HG02571 (cell line): ENCODE measurements around the gene MATR3.
"Not testable (repeated sequence)": the region's sequence is repeated elsewhere in the genome, so short reads cannot be mapped to it uniquely, and the experiment has no call there.

Experiments used
- ATAC-seq: cut with Tn5 transposase; IDR thresholded peaks from one replicate; pipeline ENCODE4 v1.9.1; 2021; ENCODE audit warnings: mild to moderate bottlenecking, moderate library complexity; ENCODE audit not compliant: unreplicated experiment

Gene MATR3

DNA sequence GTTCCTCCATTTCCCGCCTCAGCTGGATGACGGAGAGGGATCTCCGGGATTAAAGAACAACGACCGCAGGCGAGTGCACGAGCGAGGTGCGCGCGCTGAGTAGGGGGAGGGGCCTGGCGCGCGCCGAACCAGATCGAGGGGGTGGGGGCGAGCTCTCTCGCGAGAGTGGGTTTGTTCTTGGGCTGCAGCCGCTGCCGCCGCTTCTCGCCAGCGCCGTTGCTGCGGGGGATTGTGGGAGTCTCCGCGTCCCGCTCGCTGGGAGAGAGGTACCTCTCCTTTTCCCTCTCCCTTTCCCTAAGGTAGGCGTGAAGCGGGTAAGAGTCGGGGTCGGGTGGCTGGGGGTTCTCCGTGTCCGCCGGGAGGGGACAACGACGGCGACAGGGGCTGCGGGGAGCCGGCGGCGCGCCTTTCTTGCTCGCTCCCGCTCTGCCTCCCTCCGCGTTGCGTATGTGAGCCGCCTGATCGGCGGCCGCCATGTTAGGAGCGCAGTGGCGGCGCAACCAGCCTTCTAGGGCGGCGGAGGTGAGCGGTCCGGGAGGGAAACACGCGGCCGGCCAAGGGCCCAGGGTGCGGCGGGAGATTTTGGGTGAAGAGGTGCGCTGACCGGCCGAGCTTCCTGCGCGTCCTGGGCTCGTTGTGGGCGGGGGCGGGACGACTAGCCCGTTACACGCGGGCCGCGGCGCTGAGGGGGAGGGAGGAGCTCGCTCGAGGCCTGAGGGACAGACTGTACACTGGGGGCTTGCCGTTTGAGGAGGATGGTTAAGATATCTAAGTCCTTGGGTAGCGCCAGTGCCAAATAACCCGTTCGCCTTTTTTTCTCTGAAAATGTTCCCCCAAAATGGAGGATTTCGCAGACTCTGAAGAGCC lies at the start of gene MATR3:
TSS of gene MATR3 (plus strand) at position 234 of the 867 bp plus-strand sequence. CDS start 13,676 bp downstream, outside the sequence.
- peak; percentile 69 for ATAC-seq

GRCh38 chr5:139245637-139246339 lies 47.8 kb upstream of the MATR3 start:
- no peak for ATAC-seq

- ATAC-seq, result no peak
Observed at GRCh38 chr5:139246394-139246793, 47.1 kb upstream of the MATR3 start.

DNA sequence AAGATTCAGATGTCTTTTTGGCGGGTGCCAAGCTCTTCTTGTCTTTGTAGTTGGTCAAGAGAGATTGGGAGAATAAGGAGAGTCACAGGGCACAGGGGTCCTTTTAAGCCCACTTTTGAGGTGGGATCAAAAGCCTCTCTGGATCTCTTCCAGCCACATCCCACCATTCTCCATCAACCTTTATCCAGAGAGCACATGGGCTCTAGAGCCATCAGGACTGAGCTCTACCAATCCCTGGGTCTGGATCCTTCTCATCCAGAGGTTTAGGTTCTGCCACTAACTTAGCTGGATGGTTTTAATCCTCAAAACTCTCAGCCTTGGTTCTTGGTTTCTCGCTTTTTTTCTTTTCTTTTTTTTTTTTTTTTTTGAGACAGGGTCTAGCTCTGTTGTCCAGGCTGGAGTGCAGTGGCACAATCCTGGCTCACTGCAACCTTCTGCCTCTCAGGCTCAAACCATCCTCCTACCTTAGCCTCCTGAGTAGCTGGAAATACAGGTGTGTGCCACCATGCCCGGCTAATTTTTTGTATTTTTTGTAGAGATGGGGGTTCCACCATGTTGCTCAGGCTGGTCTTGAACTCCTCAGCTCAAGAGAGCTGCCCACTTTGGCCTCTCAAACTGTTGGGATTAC lies 44.6 kb upstream of the MATR3 start:
- no peak for ATAC-seq

DNA sequence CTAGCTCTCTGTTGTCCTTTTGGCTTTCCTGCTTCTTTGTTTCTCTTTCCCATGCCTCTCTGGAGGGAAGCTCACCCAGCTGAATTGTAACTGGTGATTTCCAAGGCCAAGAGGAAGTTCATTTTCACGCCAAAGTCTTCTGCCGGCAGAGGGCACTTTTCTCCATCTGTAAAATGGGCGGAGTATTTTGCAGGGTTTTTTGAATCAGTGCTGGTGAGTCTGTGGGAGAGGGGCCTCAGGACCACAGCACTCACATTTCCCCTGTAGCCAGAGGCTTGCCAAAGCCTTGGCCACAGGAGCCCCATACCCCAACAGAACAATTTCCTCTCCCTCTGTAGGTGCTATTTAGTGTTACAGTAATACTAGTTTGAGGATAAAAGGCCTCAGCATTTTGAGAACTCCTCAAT lies 42.3 kb upstream of the MATR3 start:
- no peak for ATAC-seq

DNA sequence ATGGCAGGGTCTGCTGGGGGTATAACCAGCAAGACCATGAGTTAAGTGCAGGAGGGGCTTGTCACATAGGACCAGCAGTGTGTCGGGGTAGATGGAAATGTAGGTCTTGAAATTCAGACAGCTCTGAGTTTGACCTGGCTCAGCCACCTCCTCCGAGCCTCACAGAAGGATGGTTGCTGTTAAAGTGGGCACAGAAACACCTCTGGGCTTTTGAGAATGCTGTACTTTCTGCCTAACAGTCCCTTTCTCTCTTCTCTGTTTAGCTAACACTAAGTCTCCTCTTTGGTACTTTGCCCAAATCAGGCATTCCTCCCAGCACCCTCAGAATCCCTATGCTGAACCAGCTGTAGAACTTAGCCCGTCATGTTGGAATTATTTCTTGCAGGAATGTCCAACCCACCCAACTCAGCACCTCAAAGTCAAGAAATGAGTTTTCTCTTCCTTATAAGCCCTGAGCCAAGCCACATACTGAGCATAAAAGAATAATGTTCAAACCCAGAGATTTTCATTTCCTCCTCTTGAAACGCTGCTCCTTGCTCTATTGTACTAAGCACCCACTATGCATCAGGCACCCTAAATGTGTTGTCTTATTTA lies 41.7 kb upstream of the MATR3 start:
- ATAC-seq, result no peak

GRCh38 chr5:139253115-139253514 lies 40.4 kb upstream of the MATR3 start:
- no peak for ATAC-seq

DNA sequence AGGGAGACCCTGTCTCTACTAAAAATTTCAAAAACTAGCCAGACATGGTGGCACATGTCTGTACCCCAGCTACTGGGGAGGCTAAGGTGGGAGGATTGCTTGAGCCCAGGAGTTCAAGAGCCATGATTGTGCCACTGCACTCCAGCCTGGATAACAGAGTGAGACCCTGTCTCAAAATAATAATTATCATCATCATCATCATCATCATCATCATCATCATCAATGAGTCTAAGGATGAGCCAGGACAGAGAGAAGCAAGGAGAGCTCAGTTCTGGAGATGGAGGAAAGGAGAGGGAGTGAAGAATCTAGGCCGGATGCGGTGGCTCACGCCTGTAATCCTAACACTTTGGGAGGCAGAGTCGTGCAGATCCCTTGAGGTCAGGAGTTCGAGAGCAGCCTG lies 36.7 kb upstream of the MATR3 start:
- ATAC-seq, result no peak

DNA sequence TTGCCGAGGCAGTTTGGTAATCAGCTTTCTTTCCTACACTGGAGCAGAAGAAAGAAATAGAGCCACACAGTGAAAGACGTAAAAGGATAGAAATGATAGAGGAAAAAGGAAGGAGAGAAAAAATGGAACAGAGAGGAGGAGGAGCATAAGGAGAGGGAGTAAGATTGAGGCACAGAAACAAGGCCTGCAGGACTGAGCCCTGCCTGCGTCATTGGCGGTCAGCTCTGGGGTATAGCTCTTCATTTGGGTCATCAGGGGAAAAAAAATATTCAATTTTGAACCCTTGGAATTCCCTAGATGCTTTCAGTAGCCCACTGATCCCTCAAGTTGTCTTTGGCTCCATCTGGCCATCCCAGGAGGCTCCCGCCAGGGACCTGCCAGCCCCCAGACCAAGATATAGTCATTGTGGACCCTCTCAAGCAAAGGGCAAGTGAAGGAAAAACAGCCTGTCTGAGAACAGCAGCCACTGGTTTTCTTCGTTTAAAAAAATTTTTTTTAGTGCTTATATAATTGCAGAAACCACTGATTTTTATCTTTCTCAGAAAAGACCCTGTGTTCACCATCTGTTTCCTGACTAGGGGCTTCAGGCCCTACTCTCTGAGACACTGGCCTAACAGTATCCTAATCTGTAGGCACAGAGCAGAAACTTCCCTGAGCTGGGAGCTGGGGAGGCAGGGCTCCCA lies 31.3 kb upstream of the MATR3 start:
- ATAC-seq, result no peak

- ATAC-seq, result peak; percentile 66
Observed at GRCh38 chr5:139262742-139263445, 30.6 kb upstream of the MATR3 start.

GRCh38 chr5:139263536-139263935 lies 30.0 kb upstream of the MATR3 start:
- ATAC-seq, result no peak

GRCh38 chr5:139263946-139264345 lies 29.6 kb upstream of the MATR3 start:
- no peak for ATAC-seq

GRCh38 chr5:139265001-139265400 lies 28.5 kb upstream of the MATR3 start:
- no peak for ATAC-seq

DNA sequence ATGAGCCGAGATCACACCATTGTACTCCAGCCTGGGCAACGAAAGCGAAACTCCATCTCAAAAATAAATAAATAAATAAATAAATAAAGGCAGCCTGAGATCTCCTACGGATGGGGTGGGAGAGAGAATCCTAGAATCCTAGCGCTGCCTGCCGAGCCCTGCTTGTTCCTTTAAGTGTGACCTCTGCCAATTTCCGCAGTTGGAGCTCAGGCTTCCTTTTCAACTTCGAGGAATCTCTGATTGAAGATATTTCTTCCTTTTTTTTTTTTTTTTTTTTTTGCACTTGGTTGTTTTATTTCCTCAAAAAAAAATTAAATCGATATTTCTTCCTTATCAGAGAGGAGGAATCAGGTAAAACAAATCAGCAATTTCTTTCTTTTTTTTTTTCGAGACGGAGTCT lies 27.3 kb upstream of the MATR3 start:
- ATAC-seq, result no peak

DNA sequence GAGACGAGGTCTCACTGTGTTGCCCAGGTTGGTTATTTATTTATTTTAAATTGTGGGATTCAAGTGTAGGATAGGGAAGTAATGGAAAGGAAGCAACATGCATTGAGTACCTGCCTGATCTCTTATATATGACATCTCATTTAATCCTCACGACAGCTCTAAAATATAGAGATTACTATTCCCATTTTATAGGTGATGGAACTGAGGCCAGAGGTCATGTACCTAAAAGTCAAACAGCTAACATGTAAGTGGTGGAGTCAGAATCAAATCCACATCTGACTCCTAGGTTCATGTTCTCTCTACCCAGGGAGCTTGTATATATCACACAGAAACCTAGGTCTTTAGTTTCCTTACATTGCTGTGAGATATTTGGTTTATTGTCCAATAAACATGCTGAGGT lies 26.1 kb upstream of the MATR3 start:
- no peak for ATAC-seq

DNA sequence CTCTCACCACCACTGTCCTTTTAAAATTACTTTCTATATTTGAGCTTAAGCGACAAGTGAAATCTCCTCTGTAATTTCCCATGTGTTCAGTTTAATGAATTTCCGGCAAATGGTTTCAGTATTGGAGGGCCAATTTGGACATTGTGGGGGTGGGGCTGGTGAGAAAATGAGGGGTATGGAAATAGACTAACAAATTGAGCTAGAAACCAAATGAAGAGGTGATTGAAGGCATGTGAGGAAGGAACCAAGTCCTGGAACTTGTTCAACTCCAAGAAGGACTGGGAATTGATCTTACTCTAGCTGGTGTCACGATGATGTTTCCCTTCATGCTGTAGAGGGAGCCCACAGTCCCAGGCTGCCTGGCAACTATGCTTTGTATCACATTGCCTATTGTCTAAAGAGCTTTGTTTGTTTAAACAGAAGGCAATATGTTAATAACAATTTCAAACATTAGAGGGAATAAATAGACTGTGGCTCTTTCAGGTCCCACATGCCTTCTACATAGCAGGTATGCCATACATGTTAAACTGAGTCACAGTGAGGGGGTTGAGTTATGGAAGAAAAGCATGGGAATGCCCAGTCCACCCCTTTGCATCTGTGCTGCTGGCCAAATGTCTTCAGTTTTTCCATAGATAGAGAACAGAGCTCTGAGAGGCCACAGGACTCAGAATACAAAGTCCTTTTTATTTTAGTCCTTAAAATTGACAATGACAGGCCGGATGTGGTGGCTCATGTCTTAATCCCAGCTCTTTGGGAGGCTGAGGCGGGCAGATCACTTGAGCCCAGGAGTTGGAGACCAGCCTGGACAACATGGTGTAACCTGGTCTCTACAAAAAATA lies 25.0 kb upstream of the MATR3 start:
- no peak for ATAC-seq

- ATAC-seq, result not testable (repeated sequence)
Observed at GRCh38 chr5:139270718-139271117, 22.8 kb upstream of the MATR3 start.

DNA sequence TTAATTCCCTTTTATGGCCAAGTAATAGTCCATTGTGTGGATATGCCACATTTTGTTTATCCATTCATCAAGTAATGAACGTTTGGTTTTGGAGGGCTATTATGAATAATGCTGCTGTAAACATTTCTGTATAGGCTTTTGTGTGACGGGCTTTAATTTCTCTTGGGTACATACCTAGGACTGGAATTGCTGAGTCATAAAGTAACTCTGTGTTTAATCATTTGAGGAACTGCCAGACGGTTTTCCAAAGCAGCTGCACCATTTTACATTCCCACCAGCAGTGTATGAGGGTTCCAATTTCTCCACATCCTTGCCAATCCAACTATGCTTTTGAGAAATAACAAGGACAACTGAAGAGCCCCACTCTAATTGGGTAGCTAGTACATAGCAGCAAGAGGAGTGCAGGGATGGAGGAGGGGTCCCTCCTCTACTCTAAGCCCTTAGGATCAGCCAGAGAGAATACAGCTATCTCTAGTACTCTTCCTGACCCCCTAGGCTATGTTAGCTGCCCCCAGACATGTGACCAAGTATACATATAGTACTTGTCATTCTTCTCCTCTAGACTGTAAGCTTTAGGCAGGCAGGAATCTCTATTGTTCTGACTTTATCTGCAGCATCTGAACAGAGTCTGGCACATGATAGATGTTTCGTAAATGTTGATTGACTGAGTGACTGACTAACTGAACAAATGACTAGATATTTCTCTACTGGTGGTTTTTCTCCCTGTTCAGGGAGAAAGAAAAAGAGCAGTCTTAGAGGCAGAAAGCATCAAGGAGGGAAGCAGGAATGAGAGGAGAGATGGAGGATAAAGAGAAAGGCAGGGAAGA lies 22.1 kb upstream of the MATR3 start:
- ATAC-seq, result no peak
